NT2/D1 (cell line): ENCODE data around the gene MFSD6.

Experiments
- YY1 ChIP-seq: IDR thresholded peaks from 2 replicates; pipeline ENCODE4 v1.6.1; 2011; ENCODE audit not compliant: insufficient read length, insufficient read depth
- ZNF274 ChIP-seq: IDR thresholded peaks from 2 replicates; pipeline ENCODE4 v1.6.1; 2011; ENCODE audit warnings: mild to moderate bottlenecking, low read depth, low read length

DNA sequence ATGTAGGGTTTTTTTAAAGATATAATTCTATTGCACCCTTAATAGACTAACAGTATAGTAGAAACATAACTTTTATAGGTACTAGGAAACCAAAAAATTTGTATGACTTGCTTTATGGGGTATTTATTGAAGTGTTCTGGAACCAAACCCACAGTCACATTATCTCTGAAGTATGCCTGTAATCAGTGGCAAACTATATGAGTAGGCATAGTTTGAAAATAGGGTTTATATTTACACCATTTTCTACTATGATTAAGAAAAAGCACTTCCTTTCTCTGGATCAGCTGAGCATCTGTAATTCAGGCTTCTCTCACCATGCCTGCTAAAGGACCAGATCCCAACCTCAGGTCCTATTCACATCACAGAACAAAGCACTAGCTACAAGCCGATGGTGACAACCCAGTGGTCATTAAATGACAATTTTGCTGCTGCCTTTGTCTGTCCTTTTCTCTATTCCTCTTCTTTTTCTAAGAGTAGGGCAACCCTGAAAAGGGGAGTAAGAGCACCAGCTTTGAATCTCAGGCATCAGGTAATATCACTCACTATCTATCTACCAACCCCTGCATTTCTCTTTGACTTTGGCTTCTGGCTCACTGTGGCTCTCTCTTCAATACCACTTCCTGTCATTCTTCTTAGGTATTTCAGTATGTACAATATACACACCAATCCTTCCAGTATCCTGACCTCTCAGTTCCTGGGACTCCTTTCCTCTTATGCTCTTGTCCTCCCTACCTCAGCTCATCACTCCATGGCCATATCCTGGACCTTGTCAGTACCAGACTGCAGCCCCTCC lies 112.0 kb downstream of the MFSD6 start:
- TF ChIP-seq YY1 (no peak), ZNF274 (no peak)
